SK-N-SH (cell line): ENCODE measurements around the gene MBNL2.

Experiments
- ELF1 ChIP-seq: IDR thresholded peaks from 2 replicates; pipeline ENCODE4 v1.4.0; 2012
- JUND ChIP-seq: IDR thresholded peaks from 2 replicates; pipeline ENCODE4 v1.4.0; 2012
- MEF2A ChIP-seq: IDR thresholded peaks from 2 replicates; pipeline ENCODE4 v1.4.0; 2012; ENCODE audit warnings: low read depth, borderline replicate concordance
- NFIC ChIP-seq: IDR thresholded peaks from 2 replicates; pipeline ENCODE4 v1.4.0; 2012; ENCODE audit warnings: borderline replicate concordance
- POLR2AphosphoS5 ChIP-seq: IDR thresholded peaks from 2 replicates; pipeline ENCODE4 v1.6.1; 2012; ENCODE audit warnings: low read depth, low read length
- RFX5 ChIP-seq: IDR thresholded peaks from 2 replicates; pipeline ENCODE4 v1.6.1; 2012; ENCODE audit warnings: mild to moderate bottlenecking, improper control_type of control experiment, low read length
- TEAD4 ChIP-seq: IDR thresholded peaks from 2 replicates; pipeline ENCODE4 v1.4.0; 2012; ENCODE audit warnings: mild to moderate bottlenecking, borderline replicate concordance; ENCODE audit not compliant: insufficient read depth
- YY1 ChIP-seq: IDR thresholded peaks from 2 replicates; pipeline ENCODE4 v1.4.0; 2012; ENCODE audit warnings: low read depth, mild to moderate bottlenecking
- TF ChIP-seq, protein P1 (sequence below): fragments of 200-600 bp; sonication (generic); IDR thresholded peaks from 2 replicates; pipeline ENCODE4 v1.6.1; 2017; ENCODE audit warnings: antibody characterized with exemption, mild to moderate bottlenecking, moderate library complexity

DNA sequence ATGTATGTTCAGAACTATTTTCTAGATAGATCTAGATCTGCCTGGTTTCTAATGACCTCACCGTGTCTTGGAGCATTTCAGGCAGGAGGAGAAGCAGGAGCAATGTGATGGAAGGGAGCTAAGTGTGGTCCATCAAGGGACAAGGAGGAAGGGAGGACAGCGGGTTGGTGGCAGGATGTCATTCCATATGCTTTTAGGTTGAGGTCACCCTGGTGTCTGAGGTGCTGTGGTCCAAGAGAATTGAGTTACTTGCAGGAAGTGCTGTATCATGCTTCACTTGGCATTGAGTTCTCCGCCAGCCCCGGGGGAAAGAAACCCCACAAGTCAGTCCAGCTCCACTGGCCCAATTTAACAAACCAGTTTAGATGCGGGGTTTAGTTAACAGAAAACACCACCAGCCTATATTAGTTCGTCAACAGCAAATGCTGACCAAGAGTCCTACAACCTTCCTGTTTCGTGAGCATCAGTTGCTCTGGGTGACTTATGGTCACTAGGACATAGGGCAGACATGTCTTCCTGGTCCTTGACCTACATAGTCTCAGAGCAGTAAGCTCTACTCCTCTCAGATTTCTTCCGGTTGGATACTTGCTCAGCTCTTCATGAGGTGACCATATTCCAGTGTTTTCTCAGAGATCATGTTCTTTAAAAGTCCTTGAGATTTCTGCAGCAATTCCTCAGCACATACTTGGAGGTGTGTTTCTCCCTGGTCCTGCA is 79.4 kb downstream of the MBNL2 start:
- TF ChIP-seq NFIC (no peak), JUND (no peak), POLR2AphosphoS5 (no peak), TEAD4 (no peak), YY1 (no peak), RFX5 (peak; percentile 89), MEF2A (no peak), ELF1 (no peak)
- TF ChIP-seq, protein P1, sequence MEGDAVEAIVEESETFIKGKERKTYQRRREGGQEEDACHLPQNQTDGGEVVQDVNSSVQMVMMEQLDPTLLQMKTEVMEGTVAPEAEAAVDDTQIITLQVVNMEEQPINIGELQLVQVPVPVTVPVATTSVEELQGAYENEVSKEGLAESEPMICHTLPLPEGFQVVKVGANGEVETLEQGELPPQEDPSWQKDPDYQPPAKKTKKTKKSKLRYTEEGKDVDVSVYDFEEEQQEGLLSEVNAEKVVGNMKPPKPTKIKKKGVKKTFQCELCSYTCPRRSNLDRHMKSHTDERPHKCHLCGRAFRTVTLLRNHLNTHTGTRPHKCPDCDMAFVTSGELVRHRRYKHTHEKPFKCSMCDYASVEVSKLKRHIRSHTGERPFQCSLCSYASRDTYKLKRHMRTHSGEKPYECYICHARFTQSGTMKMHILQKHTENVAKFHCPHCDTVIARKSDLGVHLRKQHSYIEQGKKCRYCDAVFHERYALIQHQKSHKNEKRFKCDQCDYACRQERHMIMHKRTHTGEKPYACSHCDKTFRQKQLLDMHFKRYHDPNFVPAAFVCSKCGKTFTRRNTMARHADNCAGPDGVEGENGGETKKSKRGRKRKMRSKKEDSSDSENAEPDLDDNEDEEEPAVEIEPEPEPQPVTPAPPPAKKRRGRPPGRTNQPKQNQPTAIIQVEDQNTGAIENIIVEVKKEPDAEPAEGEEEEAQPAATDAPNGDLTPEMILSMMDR = no peak
